Heart left ventricle (tissue), 13 donors: ENCODE measurements around the gene MIS18A.

Source experiments
- CTCF ChIP-seq, 12 donors: fragments of 200-600 bp; sonication (generic) in 4 of 12; IDR thresholded peaks; one replicate each; pipeline versions ENCODE4 v1.5.0 to v1.8.0; 2018 to 2022; ENCODE audit warnings: antibody characterized with exemption in 12 of 12, mild to moderate bottlenecking in 5 of 12
- POLR2A ChIP-seq, 2 donors: fragments of 450-650 bp; IDR thresholded peaks; one replicate each; pipeline ENCODE4 v1.6.1; 2017; ENCODE audit warnings: antibody characterized with exemption in 2 of 2, mild to moderate bottlenecking in 2 of 2, moderate library complexity in 2 of 2
- donor health status: ischemic (EF 13 %, LVEDD 7.1; RV severe dilation, severe dysfunction).
- donor health status: DM: no; HTN: yes; CAD: no.
- donor health status: DM: no; HTN: no; CAD: no.
- donor health status: ischemic (EF 25% LVEDD 6.9; RV normal size, moderate dysfunction).
- donor health status: ischemic (EF 25% LVEDD 5.7; RV mildly dilated, moderate dysfunction).
- donor health status: ischemic (EF 35%, LVEDD 5.7; RV mildly dilated, moderate dysfunction).
- donor health status: nonischemic (EF 11% LVEDD 7.7; RV severe dilation, severe dysfunction).
- donor health status: DM: yes; HTN: yes; CAD: no.
- donor health status: PGD.
- donor health status: ischemic (EF 29% LVEDD 5.4; RV normal size, mild dysfunction).
- donor health status: nonischemic (EF 23%, LVEDD 6.1; RV moderate dilation, normal function).

GRCh38 chr21:32297449-32297848 lies 18.6 kb upstream of the MIS18A start:
- TF ChIP-seq CTCF (IDR thresholded peaks at IDR 0.05), result no peak
- no peak for TF ChIP-seq POLR2A (IDR thresholded peaks at IDR 0.05)
